Heart left ventricle (tissue), 16 donors: ENCODE measurements around the gene ALAS1. TPM values are rescaled to one million over a fixed set of nuclear protein-coding genes. Genes with fewer than 3 reads are reported as not detected.

Experiments
- ATAC-seq, 4 donors: fragments of 200-7000 bp; cut with Tn5 transposase; one replicate each; pipeline ENCODE4 v1.9.1; 2020 to 2022; ENCODE audit warnings: moderate library complexity in 4 of 4, mild to moderate bottlenecking in 3 of 4, moderate number of reproducible peaks in 1 of 4
- DNase-seq, 5 donors: peaks; one replicate each; pipeline ENCODE4 v3.0.0-alpha.2; 2020
- H3K27ac ChIP-seq, 12 donors: fragments of 200-600 bp; sonication (generic) in 4 of 12; one replicate each; pipeline versions ENCODE4 v1.5.0 to v1.8.0; 2016 to 2022; ENCODE audit warnings: mild to moderate bottlenecking in 2 of 12
- H3K27me3 ChIP-seq, 9 donors: fragments of 200-600 bp; sonication (generic) in 2 of 9; one replicate each; pipeline versions ENCODE4 v1.5.1 to v1.8.0; 2016 to 2022; ENCODE audit warnings: mild to moderate bottlenecking in 3 of 9
- H3K36me3 ChIP-seq, 9 donors: fragments of 200-600 bp; sonication (generic) in 2 of 9; one replicate each; pipeline versions ENCODE4 v1.5.0 to v1.8.0; 2018 to 2022; ENCODE audit warnings: mild to moderate bottlenecking in 2 of 9
- H3K4me1 ChIP-seq, 12 donors: fragments of 200-600 bp; sonication (generic) in 4 of 12; one replicate each; pipeline versions ENCODE4 v1.5.0 to v1.8.0; 2016 to 2022; ENCODE audit warnings: mild to moderate bottlenecking in 3 of 12
- H3K4me3 ChIP-seq, 12 donors: fragments of 200-600 bp; sonication (generic) in 4 of 12; one replicate each; pipeline versions ENCODE4 v1.5.0 to v1.8.0; 2017 to 2022; ENCODE audit warnings: mild to moderate bottlenecking in 9 of 12, moderate library complexity in 4 of 12
- H3K9me3 ChIP-seq, 12 donors: fragments of 200-600 bp; sonication (generic) in 4 of 12; one replicate each; pipeline versions ENCODE4 v1.5.0 to v1.8.0; 2016 to 2022; ENCODE audit warnings: mild to moderate bottlenecking in 1 of 12
- POLR2A ChIP-seq, 2 donors: fragments of 450-650 bp; IDR thresholded peaks; one replicate each; pipeline ENCODE4 v1.6.1; 2017; ENCODE audit warnings: antibody characterized with exemption in 2 of 2, mild to moderate bottlenecking in 2 of 2, moderate library complexity in 2 of 2
- WGBS, 4 donors: extraction: QIAGEN DNeasy Blood & Tissue Kit in 2 of 4; methylation state at CpG; one replicate each; pipeline versions ENCODE4 v1.1.5 to v1.1.7; 2013 to 2018; 5-methylcytosine and 5-hydroxymethylcytosine counted together
- intact Hi-C, 10 donors: fragments of 100-400 bp; cut with DNase I; formaldehyde crosslinking; loops; one replicate each; pipeline versions ENCODE4 v1.11.1 to v1.14.2; 2022
- polyA plus RNA-seq, 2 donors: library from polyadenylated mRNA; stranded (reverse); fragments of 200-250 nt; gene quantifications; one replicate each; pipeline ENCODE4 v1.2.3, GENCODE V29; 2013
- total RNA-seq, 9 donors: library from RNA; depleted of rRNA in 2 of 9; stranded (reverse); fragments of >200 nt in 2 of 9; fragmentation: NEBNext Ultra II Directional in 3 of 9; extraction: Animal tissue kit (Norgen Biotek cat#: 25700) in 3 of 9; gene quantifications; one replicate each; pipeline versions ENCODE4 v1.1.0 to v1.2.4, GENCODE V29; 2016 to 2023
- TF ChIP-seq, protein P1 (sequence below), 12 donors: fragments of 200-600 bp; sonication (generic) in 4 of 12; IDR thresholded peaks; one replicate each; pipeline versions ENCODE4 v1.5.0 to v1.8.0; 2018 to 2022; ENCODE audit warnings: antibody characterized with exemption in 12 of 12, mild to moderate bottlenecking in 5 of 12
- donor health status: ischemic (EF 13 %, LVEDD 7.1; RV severe dilation, severe dysfunction).
- donor health status: healthy with polysubstance abuse.
- donor health status: DM: no; HTN: yes; CAD: no.
- donor health status: DM: no; HTN: no; CAD: no.
- donor health status: ischemic (EF 25% LVEDD 6.9; RV normal size, moderate dysfunction).
- donor health status: ischemic (EF 25% LVEDD 5.7; RV mildly dilated, moderate dysfunction).
- donor health status: healthy.
- donor health status: DM: yes; HTN: yes; CAD: no.
- donor health status: ischemic (EF 35%, LVEDD 5.7; RV mildly dilated, moderate dysfunction).
- donor health status: nonischemic (EF 11% LVEDD 7.7; RV severe dilation, severe dysfunction).
- donor health status: DM: yes; HTN: yes; CAD: no.
- donor health status: PGD.
- donor health status: ischemic (EF 29% LVEDD 5.4; RV normal size, mild dysfunction).
- donor health status: nonischemic (EF 23%, LVEDD 6.1; RV moderate dilation, normal function).

ALAS1 gene
- total and polyA plus RNA-seq, 11 donors: 77.9 to 213 (median 132) TPM

GRCh38 chr3:52186729-52187128, 11.2 kb upstream of the ALAS1 start:
- H3K4me1 ChIP-seq: peaks cover 3 to 50% (median 30%) of the 10 kb centered on the region in 12 donors
- intact Hi-C loops: no loop called here
- DNase-seq (no peak), ATAC-seq (no peak)
- no peaks in the 10 kb centered on the region for H3K36me3 ChIP-seq
- H3K9me3 ChIP-seq: no peaks in the 10 kb centered on the region
- H3K27ac ChIP-seq: no peak overlapping the region
- H3K4me3 ChIP-seq: no peak overlapping the region
- no peaks in the 10 kb centered on the region for H3K27me3 ChIP-seq
- TF ChIP-seq POLR2A (IDR thresholded peaks at IDR 0.05): no peak
- TF ChIP-seq, protein P1, sequence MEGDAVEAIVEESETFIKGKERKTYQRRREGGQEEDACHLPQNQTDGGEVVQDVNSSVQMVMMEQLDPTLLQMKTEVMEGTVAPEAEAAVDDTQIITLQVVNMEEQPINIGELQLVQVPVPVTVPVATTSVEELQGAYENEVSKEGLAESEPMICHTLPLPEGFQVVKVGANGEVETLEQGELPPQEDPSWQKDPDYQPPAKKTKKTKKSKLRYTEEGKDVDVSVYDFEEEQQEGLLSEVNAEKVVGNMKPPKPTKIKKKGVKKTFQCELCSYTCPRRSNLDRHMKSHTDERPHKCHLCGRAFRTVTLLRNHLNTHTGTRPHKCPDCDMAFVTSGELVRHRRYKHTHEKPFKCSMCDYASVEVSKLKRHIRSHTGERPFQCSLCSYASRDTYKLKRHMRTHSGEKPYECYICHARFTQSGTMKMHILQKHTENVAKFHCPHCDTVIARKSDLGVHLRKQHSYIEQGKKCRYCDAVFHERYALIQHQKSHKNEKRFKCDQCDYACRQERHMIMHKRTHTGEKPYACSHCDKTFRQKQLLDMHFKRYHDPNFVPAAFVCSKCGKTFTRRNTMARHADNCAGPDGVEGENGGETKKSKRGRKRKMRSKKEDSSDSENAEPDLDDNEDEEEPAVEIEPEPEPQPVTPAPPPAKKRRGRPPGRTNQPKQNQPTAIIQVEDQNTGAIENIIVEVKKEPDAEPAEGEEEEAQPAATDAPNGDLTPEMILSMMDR (IDR thresholded peaks at IDR 0.05): no peak
- 92 to 99% (median 97%) methylated on average over 9 of the region's 9 CpGs for WGBS, 4 donors

- no peaks in the 10 kb centered on the region for H3K9me3 ChIP-seq
- intact Hi-C loops: no loop called here
- peak overlapping the region in 1 of 12 donors; percentile 19 for H3K27ac ChIP-seq
- TF ChIP-seq, protein P1 (IDR thresholded peaks at IDR 0.05): no peak
- TF ChIP-seq POLR2A (IDR thresholded peaks at IDR 0.05): no peak
- WGBS, 4 donors: 85 to 100% (median 93%) methylated on average over 1 of the region's 1 CpG
- DNase-seq (no peak), ATAC-seq (no peak)
- H3K27me3 ChIP-seq: no peaks in the 10 kb centered on the region
- H3K4me3 ChIP-seq: no peak overlapping the region
- no peaks in the 10 kb centered on the region for H3K36me3 ChIP-seq
- peaks cover 0 to 35% (median 18%) of the 10 kb centered on the region in 12 donors for H3K4me1 ChIP-seq
These were observed 9.4 kb upstream of the ALAS1 start for GRCh38 chr3:52188556-52188955.

DNA sequence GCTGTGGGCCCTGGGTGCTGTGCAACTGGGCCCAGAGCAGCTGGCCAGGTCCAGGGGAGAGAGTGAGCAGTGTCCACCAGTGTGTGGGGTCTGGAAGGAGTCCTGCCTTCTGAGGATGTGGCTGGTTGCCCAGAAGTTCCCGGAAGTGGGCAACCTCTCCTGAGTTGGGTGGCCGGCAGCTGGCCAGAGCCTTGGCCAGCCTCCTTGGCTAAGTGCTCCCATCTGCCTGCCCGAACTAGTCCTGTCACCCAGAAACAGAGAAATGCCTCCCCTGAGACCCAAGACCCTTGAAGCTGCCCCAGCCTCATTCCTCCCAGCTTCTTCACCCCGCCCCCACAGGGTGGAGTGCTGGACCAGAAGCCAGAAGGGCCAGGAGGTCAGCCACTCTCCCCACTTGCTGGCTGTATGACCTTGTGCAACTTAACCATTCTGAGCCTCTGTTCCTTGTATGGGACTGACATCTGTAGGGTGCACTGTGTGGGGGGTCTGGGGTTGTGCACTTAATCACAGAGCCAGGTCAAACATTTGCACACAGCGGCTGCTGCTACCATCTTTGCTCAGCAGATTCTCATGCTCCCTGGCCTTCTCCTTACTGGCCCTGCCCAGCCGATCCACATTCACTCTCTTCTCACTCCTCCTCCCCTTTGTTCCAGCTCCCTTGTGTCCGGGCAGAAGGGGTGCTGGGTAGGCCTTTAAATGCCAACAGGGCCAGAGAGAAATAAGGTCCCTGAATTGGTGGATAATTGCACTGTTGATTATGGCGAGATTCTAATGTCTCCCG, 7.5 kb upstream of the ALAS1 start:
- peak in 1 of 5 donors; percentile 55 for DNase-seq

DNA sequence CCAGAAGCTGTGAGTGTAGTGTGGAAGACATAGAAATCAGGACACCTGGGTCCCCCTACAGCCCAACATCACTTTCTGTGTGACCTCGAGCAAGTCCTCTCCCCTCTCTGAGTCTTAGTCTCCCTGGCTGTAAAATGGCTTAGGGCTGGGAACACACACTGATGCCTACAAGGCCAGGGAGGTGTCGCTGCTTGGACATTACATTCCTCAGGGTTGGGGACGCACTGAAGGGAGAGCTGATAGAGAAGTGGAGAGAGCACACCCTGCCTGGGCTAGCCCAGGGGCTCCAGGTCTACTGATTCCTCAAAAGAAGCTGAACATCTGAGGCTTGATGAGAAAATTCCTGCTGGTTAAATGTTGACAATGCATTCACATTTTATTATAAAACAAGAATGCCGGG, 6.3 kb upstream of the ALAS1 start:
- H3K36me3 ChIP-seq: no peaks in the 10 kb centered on the region
- DNase-seq (no peak), ATAC-seq (no peak)
- WGBS, 4 donors: 87 to 95% (median 91%) methylated on average over 4 of the region's 4 CpGs
- TF ChIP-seq POLR2A (IDR thresholded peaks at IDR 0.05): no peak
- TF ChIP-seq, protein P1 (IDR thresholded peaks at IDR 0.05): no peak
- peaks cover 0 to 44% (median 20%) of the 10 kb centered on the region in 12 donors for H3K4me1 ChIP-seq
- no peak overlapping the region for H3K4me3 ChIP-seq
- H3K9me3 ChIP-seq: no peaks in the 10 kb centered on the region
- intact Hi-C loops: loop anchor here in 1 of 10 donors (5.0 kb wide), 1 partner anchor 34 kb away; no protein-coding TSS in a partner anchor
- H3K27me3 ChIP-seq: no peaks in the 10 kb centered on the region
- no peak overlapping the region for H3K27ac ChIP-seq

More for the DNA sequence above, 7.5 kb upstream of the ALAS1 start:
- H3K27me3 ChIP-seq: no peaks in the 10 kb centered on the region
- 64 to 78% (median 69%) methylated on average over 6 to 9 of the region's 9 CpGs for WGBS, 4 donors
- no peak for TF ChIP-seq POLR2A (IDR thresholded peaks at IDR 0.05)
- TF ChIP-seq, protein P1 (IDR thresholded peaks at IDR 0.05): no peak
- H3K4me3 ChIP-seq: no peak overlapping the region
- intact Hi-C loops: loop anchor here in 1 of 10 donors (5.0 kb wide), 1 partner anchor 33 kb away; no protein-coding TSS in a partner anchor
- no peaks in the 10 kb centered on the region for H3K36me3 ChIP-seq
- peak in 3 of 4 donors; percentile 15 to 39 (median 35) for ATAC-seq
- peak overlapping the region in 5 of 12 donors; percentile 19 to 42 (median 34) for H3K27ac ChIP-seq
- H3K4me1 ChIP-seq: peaks cover 0 to 32% (median 12%) of the 10 kb centered on the region in 12 donors
- no peaks in the 10 kb centered on the region for H3K9me3 ChIP-seq
